ENCODE measurements around the gene ITPR1. TPM values are rescaled to one million over a fixed set of nuclear protein-coding genes. Genes with fewer than 3 reads are reported as not detected.
"Not testable (repeated sequence)": the region's sequence is repeated elsewhere in the genome, so short reads cannot be mapped to it uniquely, and the experiment has no call there.

The ITPR1 gene
- total and polyA plus RNA-seq, 2 experiments from 2014 or later: 6.8 to 21.0 TPM

DNA sequence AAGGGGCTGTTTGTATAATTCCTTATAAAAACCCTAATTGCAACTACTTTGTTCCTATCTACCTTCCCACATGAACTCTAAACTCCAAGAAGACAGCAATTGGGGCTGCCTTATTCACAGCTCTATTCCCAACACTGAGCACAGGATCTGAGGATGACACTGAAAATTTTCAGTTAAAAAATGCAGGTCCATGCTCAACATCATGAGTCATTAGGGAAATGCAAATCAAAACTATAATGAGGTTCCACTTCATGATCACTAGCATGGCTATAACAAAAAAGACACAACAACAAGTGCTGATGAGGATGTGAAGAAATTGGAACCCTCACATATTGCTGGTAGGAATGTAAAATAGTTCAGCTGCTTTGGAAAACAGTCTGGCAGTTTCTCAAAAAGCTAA, 39.0 kb upstream of the ITPR1 start (continued):
- TF ChIP-seq ZNF331 (CRISPR knock-in tag; IDR thresholded peaks at IDR 0.05; ENCODE audit: low read depth) (no peak), ZNF114 (CRISPR knock-in tag; IDR thresholded peaks at IDR 0.05) (no peak)

DNA sequence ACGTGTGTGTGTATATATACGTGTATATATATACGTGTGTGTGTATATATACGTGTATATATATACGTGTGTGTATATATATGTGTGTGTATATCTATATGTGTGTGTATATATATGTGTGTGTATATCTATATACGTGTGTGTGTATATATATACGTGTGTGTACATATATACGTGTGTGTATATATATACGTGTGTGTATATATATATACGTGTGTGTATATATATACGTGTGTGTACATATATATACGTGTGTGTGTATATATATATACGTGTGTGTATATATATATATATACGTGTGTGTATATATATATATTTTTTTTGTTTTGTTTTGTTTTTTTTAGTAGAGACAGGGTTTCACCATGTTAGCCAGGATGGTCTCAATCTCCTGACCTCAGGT, 36.4 kb upstream of the ITPR1 start:
- H3K27me3 ChIP-seq (ENCODE audit: insufficient read depth); H3K27ac Mint-ChIP-seq; H2AFZ ChIP-seq; ATAC-seq; H3K9me3 Mint-ChIP-seq; H3K27ac ChIP-seq (ENCODE audit: low read depth); H3K4me2 ChIP-seq; H3F3A ChIP-seq (replicated peaks; ENCODE audit: low read depth); H3K4me3 Mint-ChIP-seq; DNase-seq (ENCODE audit: low spot score); H3K79me2 ChIP-seq (replicated peaks; ENCODE audit: insufficient read depth); H3K36me3 Mint-ChIP-seq (ENCODE audit: low read depth); H3K27me3 Mint-ChIP-seq (ENCODE audit: insufficient read depth, low read depth, poor library complexity); H3K4me3 ChIP-seq; H3K4me1 Mint-ChIP-seq; H3K36me3 ChIP-seq (ENCODE audit: insufficient read depth); H4K20me1 ChIP-seq (replicated peaks; ENCODE audit: insufficient read depth); H3K9me2 ChIP-seq (ENCODE audit: insufficient read depth); H3K4me1 ChIP-seq (ENCODE audit: insufficient read depth): not testable (repeated sequence)

GRCh38 chr3:4458961-4459360, 34.2 kb upstream of the ITPR1 start:
- no peak overlapping the region for H3K4me3 Mint-ChIP-seq
- Histone ChIP-seq H2AFZ (no peak overlapping the region), H3K79me2 (replicated peaks; ENCODE audit: insufficient read depth) (no peaks in the 10 kb centered on the region), H3K27ac (ENCODE audit: low read depth) (no peak overlapping the region), H3K4me2 (no peak overlapping the region), H3K27me3 (ENCODE audit: insufficient read depth) (no peaks in the 10 kb centered on the region), H3F3A (replicated peaks; ENCODE audit: low read depth) (no peaks in the 10 kb centered on the region), H3K4me1 (ENCODE audit: insufficient read depth) (no peaks in the 10 kb centered on the region), H3K4me3 (no peak overlapping the region), H3K9me2 (ENCODE audit: insufficient read depth) (no peaks in the 10 kb centered on the region), H4K20me1 (replicated peaks; ENCODE audit: insufficient read depth) (no peaks in the 10 kb centered on the region), H3K36me3 (ENCODE audit: insufficient read depth) (no peaks in the 10 kb centered on the region)
- no peaks in the 10 kb centered on the region for H3K4me1 Mint-ChIP-seq
- no peak overlapping the region for H3K27ac Mint-ChIP-seq
- ATAC-seq (no peak), DNase-seq (ENCODE audit: low spot score) (no peak)
- H3K27me3 Mint-ChIP-seq (ENCODE audit: insufficient read depth, low read depth, poor library complexity): no peaks in the 10 kb centered on the region
- H3K9me3 Mint-ChIP-seq: no peaks in the 10 kb centered on the region
- H3K36me3 Mint-ChIP-seq (ENCODE audit: low read depth): no peaks in the 10 kb centered on the region
- TF ChIP-seq CREB1 (CRISPR knock-in tag; IDR thresholded peaks at IDR 0.05; ENCODE audit: low read depth) (no peak), EZH2 (IDR thresholded peaks at IDR 0.05; ENCODE audit: low read depth, unreplicated experiment) (no peak), ZNF114 (CRISPR knock-in tag; IDR thresholded peaks at IDR 0.05) (no peak), ETS1 (IDR thresholded peaks at IDR 0.05) (no peak), CTCF (conservative IDR thresholded peaks at IDR 0.05; ENCODE audit: low read depth in 2 of 2) (no peak), EZH2phosphoT487 (IDR thresholded peaks at IDR 0.05; ENCODE audit: unreplicated experiment) (no peak), ZNF331 (CRISPR knock-in tag; IDR thresholded peaks at IDR 0.05; ENCODE audit: low read depth) (no peak), NANOG (IDR thresholded peaks at IDR 0.05; ENCODE audit: borderline replicate concordance) (no peak), STAT1 (IDR thresholded peaks at IDR 0.05; ENCODE audit: unreplicated experiment) (no peak)
- TF ChIP-seq, protein P1, sequence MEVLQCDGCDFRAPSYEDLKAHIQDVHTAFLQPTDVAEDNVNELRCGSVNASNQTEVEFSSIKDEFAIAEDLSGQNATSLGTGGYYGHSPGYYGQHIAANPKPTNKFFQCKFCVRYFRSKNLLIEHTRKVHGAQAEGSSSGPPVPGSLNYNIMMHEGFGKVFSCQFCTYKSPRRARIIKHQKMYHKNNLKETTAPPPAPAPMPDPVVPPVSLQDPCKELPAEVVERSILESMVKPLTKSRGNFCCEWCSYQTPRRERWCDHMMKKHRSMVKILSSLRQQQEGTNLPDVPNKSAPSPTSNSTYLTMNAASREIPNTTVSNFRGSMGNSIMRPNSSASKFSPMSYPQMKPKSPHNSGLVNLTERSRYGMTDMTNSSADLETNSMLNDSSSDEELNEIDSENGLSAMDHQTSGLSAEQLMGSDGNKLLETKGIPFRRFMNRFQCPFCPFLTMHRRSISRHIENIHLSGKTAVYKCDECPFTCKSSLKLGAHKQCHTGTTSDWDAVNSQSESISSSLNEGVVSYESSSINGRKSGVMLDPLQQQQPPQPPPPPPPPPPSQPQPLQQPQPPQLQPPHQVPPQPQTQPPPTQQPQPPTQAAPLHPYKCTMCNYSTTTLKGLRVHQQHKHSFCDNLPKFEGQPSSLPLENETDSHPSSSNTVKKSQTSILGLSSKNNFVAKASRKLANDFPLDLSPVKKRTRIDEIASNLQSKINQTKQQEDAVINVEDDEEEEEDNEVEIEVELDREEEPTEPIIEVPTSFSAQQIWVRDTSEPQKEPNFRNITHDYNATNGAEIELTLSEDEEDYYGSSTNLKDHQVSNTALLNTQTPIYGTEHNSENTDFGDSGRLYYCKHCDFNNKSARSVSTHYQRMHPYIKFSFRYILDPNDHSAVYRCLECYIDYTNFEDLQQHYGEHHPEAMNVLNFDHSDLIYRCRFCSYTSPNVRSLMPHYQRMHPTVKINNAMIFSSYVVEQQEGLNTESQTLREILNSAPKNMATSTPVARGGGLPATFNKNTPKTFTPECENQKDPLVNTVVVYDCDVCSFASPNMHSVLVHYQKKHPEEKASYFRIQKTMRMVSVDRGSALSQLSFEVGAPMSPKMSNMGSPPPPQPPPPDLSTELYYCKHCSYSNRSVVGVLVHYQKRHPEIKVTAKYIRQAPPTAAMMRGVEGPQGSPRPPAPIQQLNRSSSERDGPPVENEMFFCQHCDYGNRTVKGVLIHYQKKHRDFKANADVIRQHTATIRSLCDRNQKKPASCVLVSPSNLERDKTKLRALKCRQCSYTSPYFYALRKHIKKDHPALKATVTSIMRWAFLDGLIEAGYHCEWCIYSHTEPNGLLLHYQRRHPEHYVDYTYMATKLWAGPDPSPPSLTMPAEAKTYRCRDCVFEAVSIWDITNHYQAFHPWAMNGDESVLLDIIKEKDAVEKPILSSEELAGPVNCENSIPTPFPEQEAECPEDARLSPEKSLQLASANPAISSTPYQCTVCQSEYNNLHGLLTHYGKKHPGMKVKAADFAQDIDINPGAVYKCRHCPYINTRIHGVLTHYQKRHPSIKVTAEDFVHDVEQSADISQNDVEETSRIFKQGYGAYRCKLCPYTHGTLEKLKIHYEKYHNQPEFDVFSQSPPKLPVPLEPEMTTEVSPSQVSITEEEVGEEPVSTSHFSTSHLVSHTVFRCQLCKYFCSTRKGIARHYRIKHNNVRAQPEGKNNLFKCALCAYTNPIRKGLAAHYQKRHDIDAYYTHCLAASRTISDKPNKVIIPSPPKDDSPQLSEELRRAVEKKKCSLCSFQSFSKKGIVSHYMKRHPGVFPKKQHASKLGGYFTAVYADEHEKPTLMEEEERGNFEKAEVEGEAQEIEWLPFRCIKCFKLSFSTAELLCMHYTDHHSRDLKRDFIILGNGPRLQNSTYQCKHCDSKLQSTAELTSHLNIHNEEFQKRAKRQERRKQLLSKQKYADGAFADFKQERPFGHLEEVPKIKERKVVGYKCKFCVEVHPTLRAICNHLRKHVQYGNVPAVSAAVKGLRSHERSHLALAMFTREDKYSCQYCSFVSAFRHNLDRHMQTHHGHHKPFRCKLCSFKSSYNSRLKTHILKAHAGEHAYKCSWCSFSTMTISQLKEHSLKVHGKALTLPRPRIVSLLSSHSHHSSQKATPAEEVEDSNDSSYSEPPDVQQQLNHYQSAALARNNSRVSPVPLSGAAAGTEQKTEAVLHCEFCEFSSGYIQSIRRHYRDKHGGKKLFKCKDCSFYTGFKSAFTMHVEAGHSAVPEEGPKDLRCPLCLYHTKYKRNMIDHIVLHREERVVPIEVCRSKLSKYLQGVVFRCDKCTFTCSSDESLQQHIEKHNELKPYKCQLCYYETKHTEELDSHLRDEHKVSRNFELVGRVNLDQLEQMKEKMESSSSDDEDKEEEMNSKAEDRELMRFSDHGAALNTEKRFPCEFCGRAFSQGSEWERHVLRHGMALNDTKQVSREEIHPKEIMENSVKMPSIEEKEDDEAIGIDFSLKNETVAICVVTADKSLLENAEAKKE (CRISPR knock-in tag; IDR thresholded peaks at IDR 0.05): no peak

All from GM23338 (cell line).